K562 (cell line): Measurements from ENCODE around the gene DPH7. TPM values are rescaled to one million over a fixed set of nuclear protein-coding genes. Genes with fewer than 3 reads are reported as not detected.

Experiments used
- ATAC-seq: fragments of 200-7000 bp; cut with Tn5 transposase; 3 replicates; pipeline ENCODE4 v1.9.1; 2020; ENCODE audit warnings: moderate library complexity
- BruUV-seq: library from RNA; stranded (reverse); fragments of 400-500 nt; replicated peaks from 2 replicates; lab custom pipeline; 2021; lab: Mats Ljungman, UMichigan
- CTCF ChIA-PET: fragments of 300-600 bp; formaldehyde crosslinking; extraction: SDS; loops from one replicate; lab custom pipeline; 2021; ENCODE audit warnings: low intra/inter-chr PET ratio; lab: Yijun Ruan, JAX
- POLR2A ChIA-PET: fragments of 300-600, 350-650 bp; sonication (Branson Sonifier 250); formaldehyde crosslinking; extraction: SDS; loops from one replicate; lab custom pipeline; 2021; ENCODE audit warnings: antibody characterized with exemption, inconsistent platforms; lab: Yijun Ruan, JAX
- DNase-seq, 4 experiments: peaks; one replicate each; pipeline versions ENCODE4 v3.0.0 to v3.0.0-alpha.2; 2011 to 2018; ENCODE audit warnings: low spot score in 3 of 4, mixed read lengths in 3 of 4; ENCODE audit errors: extremely low read depth in 1 of 4
- FAIRE-seq: peaks from 2 replicates; lab custom pipeline; 2011; peaks lifted over from hg19 to GRCh38; lab: Jason Lieb, UNC
- H2AFZ ChIP-seq: 2 replicates; pipeline ENCODE4 v1.6.0; 2011; ENCODE audit warnings: low read depth, low read length, control low read depth, inconsistent platforms
- H3K27ac ChIP-seq: fragments of 200-600 bp; 3 replicates; pipeline ENCODE4 v1.8.0; 2011; ENCODE audit warnings: low read depth, mild to moderate bottlenecking, control low read depth, inconsistent platforms, low read length, moderate library complexity, mixed read lengths; ENCODE audit errors: extremely low read depth
- H3K27me3 ChIP-seq, 2 experiments: fragments of 300-600 bp in 1 of 2; 2 replicates in 1 of 2; 3 replicates in 1 of 2; pipeline versions ENCODE4 v1.6.0 to v1.8.0; 2011; ENCODE audit warnings: inconsistent platforms in 2 of 2, low read length in 2 of 2, mild to moderate bottlenecking in 1 of 2, mixed read lengths in 1 of 2, moderate library complexity in 1 of 2; ENCODE audit not compliant: control insufficient read depth in 2 of 2, insufficient read depth in 2 of 2
- H3K36me3 ChIP-seq: fragments of 300-600 bp; 3 replicates; pipeline ENCODE4 v1.8.0; 2011; ENCODE audit warnings: mild to moderate bottlenecking, low read length, inconsistent platforms; ENCODE audit not compliant: control insufficient read depth, insufficient read depth
- H3K4me1 ChIP-seq, 2 experiments: fragments of 200-600 bp in 1 of 2; replicated peaks in 1 of 2; 2 replicates in 1 of 2; 3 replicates in 1 of 2; pipeline versions ENCODE4 v1.5.1 to v1.8.0; 2011; ENCODE audit warnings: inconsistent platforms in 2 of 2, low read length in 2 of 2, mild to moderate bottlenecking in 1 of 2, mixed read lengths in 1 of 2, moderate library complexity in 1 of 2; ENCODE audit not compliant: control insufficient read depth in 2 of 2, insufficient read depth in 2 of 2
- H3K4me2 ChIP-seq: 2 replicates; pipeline ENCODE4 v1.6.1; 2011; ENCODE audit warnings: low read length, control low read depth, inconsistent platforms, mixed read lengths; ENCODE audit not compliant: insufficient read depth
- H3K4me3 ChIP-seq: fragments of 200-600 bp; sonication (generic), shearing (Covaris generic); 2 replicates; pipeline ENCODE4 v1.5.1; 2016; ENCODE audit warnings: control low read depth, inconsistent platforms
- H3K79me2 ChIP-seq: fragments of 200-600 bp; 3 replicates; pipeline ENCODE4 v1.8.0; 2011; ENCODE audit warnings: low read length, inconsistent platforms; ENCODE audit not compliant: control insufficient read depth, insufficient read depth
- H3K9ac ChIP-seq, 2 experiments: 2 replicates each; pipeline versions ENCODE4 v1.6.0 to v1.6.1; 2011; ENCODE audit warnings: low read depth in 2 of 2, low read length in 2 of 2, control low read depth in 1 of 2, inconsistent platforms in 1 of 2, mild to moderate bottlenecking in 1 of 2, mixed read lengths in 1 of 2; ENCODE audit not compliant: insufficient read depth in 1 of 2
- H3K9me1 ChIP-seq: one replicate; pipeline ENCODE4 v1.6.0; 2011; ENCODE audit warnings: inconsistent platforms, mild to moderate bottlenecking, low read length, moderate library complexity; ENCODE audit not compliant: control insufficient read depth, insufficient read depth
- H3K9me3 ChIP-seq: replicated peaks from 2 replicates; pipeline ENCODE4 v1.5.1; 2011; ENCODE audit warnings: low read depth, low read length, inconsistent platforms; ENCODE audit not compliant: control insufficient read depth, insufficient read depth
- H4K20me1 ChIP-seq: replicated peaks from 2 replicates; pipeline ENCODE4 v1.6.1; 2011; ENCODE audit warnings: low read length, inconsistent platforms, mixed read lengths; ENCODE audit not compliant: control insufficient read depth, insufficient read depth
- CBFB ChIP-seq: sonication (generic); formaldehyde crosslinking; IDR thresholded peaks from 2 replicates; pipeline ENCODE4 v1.4.0; 2020; ENCODE audit warnings: mild to moderate bottlenecking, missing genetic modification reagents
- CEBPG ChIP-seq, 3 experiments: fragments of 200-800 bp in 1 of 3; sonication (Bioruptor generic) in 1 of 3; sonication (generic) in 1 of 3; formaldehyde crosslinking in 1 of 3; IDR thresholded peaks in 2 of 3; conservative IDR thresholded peaks in 1 of 3; 2 replicates each; pipeline versions ENCODE4 v1.6.1 to v1.8.0; 2016 to 2022; ENCODE audit warnings: missing compliant biosample characterization in 2 of 3, missing genetic modification characterization in 2 of 3, mild to moderate bottlenecking in 1 of 3, missing genetic modification reagents in 1 of 3
- WGBS: fragments of 100-300 bp; shearing (Covaris generic); methylation state at CpG from one replicate; pipeline ENCODE4 v1.1.6; 2016; ENCODE audit warnings: low coverage, mixed read lengths; ENCODE audit not compliant: insufficient coverage; ENCODE audit errors: missing lambda C conversion rate; 5-methylcytosine and 5-hydroxymethylcytosine counted together
- in situ Hi-C: fragments of 300-500 bp; cut with MboI; formaldehyde crosslinking; loops from 4 replicates; pipeline ENCODE4 v1.15.0; 2018; ENCODE audit warnings: inconsistent platforms, mixed read lengths
- intact Hi-C: fragments of 100-400 bp; cut with micrococcal nuclease; formaldehyde crosslinking; loops from 2 replicates; pipeline ENCODE4 v1.14.2; 2022
- polyA plus RNA-seq, 8 experiments: library from polyadenylated mRNA; depleted of rRNA in 4 of 8; stranded (reverse) in 5 of 8; unstranded in 3 of 8; fragments of >200 nt; fragmentation: Nextera tagmentation in 2 of 8; fragmentation: Illumina TruSeq in 1 of 8; extraction: Ambion mirVana in 2 of 8; extraction: Trizol in 1 of 8; gene quantifications; 2 replicates each; pipeline versions ENCODE4 v1.2.1 to v1.2.3, GENCODE V29; 2011 to 2014; ENCODE audit warnings: inconsistent platforms in 1 of 8, missing spikeins in 1 of 8
- total RNA-seq, 7 experiments: library from RNA; depleted of rRNA in 6 of 7; stranded (reverse); fragments of >200 nt in 6 of 7; fragmentation: Illumina TruSeq in 2 of 7; extraction: Trizol in 2 of 7; gene quantifications; 2 replicates each; pipeline versions ENCODE4 v1.2.1 to v1.2.3, GENCODE V29; 2011 to 2021; ENCODE audit warnings: low replicate concordance in 1 of 7
- TF ChIP-seq, protein P1 (sequence below), 3 experiments: fragments of 200-800 bp in 1 of 3; sonication (Bioruptor generic) in 1 of 3; sonication (generic) in 1 of 3; formaldehyde crosslinking in 1 of 3; IDR thresholded peaks; 2 replicates each; pipeline versions ENCODE4 v1.6.1 to v1.8.0; 2016 to 2022; ENCODE audit warnings: mild to moderate bottlenecking in 2 of 3, missing compliant biosample characterization in 2 of 3, missing genetic modification characterization in 2 of 3, missing genetic modification reagents in 1 of 3
- TF ChIP-seq, protein P2 (sequence below): sonication (generic); formaldehyde crosslinking; IDR thresholded peaks from 2 replicates; pipeline ENCODE4 v1.9.0; 2022; ENCODE audit warnings: mild to moderate bottlenecking, missing genetic modification reagents
- TF ChIP-seq, protein P3 (sequence below), 2 experiments: fragments of 450-650 bp in 1 of 2; sonication (generic) in 1 of 2; formaldehyde crosslinking in 1 of 2; IDR thresholded peaks in 1 of 2; conservative IDR thresholded peaks in 1 of 2; 2 replicates each; pipeline versions ENCODE4 v1.6.1 to v1.8.1; 2016 to 2023; ENCODE audit warnings: mild to moderate bottlenecking in 2 of 2, moderate library complexity in 2 of 2, inconsistent platforms in 1 of 2, missing genetic modification reagents in 1 of 2

DPH7 gene
- total and polyA plus RNA-seq, 9 of the 15 experiments (the other 6 are each of a cell fraction or from before 2014, with no cell fraction given), result 13.9 to 68.6 (median 41.3) TPM

DNA sequence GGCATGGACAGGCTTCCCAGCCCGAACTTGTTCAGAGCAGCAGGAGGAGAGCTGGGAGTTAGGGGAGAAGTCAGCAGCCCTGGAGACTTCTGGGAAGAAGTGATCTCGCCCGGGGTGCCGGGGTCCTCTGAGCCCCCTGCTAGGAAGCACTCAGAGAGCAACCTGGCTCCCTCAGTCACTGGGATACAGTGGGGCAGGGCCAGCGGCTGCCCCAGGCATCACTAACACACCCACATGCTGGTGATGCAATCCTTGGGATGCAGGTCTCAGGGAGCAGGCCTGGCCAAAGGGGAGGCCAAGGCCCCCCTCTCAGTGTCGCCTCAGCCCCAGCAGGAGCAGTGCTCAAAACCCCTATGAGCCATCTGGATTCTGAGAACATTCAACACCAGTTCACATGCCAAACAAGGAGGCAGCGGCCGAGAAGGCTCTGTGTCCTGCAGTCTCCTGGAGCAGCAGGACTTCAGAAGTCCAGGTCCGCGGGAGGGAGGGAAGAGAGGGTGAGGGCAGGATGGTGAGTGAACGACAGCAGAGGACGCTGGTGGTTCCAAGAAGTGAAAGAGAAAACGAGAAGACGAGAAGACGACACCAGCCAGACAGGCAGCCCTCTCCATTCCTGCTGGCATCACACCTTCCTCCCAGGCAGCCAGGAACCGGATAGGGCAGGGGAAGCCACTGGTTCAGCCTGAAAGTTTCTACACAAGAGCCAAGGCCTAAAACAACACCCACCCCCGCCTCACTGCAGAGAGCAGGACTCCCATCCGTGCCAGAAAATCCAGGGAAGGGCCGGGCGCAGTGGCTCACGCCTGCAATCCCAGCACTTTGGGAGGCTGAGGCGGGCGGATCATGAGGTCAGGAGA, 30.8 kb downstream of the DPH7 start:
- FAIRE-seq (no peak), DNase-seq (no peak), ATAC-seq (no peak)
- Histone ChIP-seq H3K36me3 (peaks cover 6% of the 10 kb centered on the region; the same call in 2 of the 3 replicates), H3K4me2 (no peak overlapping the region), H3K4me3 (no peak overlapping the region), H4K20me1 (no peaks in the 10 kb centered on the region; the same call in 1 of the 2 replicates), H3K9ac (peak overlapping the region in 1 of 2 experiments; percentile 56; a peak in 2 of 4 replicates), H3K4me1 (peaks cover 0 to 50% of the 10 kb centered on the region in 2 experiments; a peak in 4 of 5 replicates), H3K9me3 (peaks cover 2% of the 10 kb centered on the region; the same call in 1 of the 2 replicates), H3K79me2 (peaks cover 12% of the 10 kb centered on the region), H3K9me1 (no peaks in the 10 kb centered on the region), H2AFZ (no peak overlapping the region), H3K27me3 (peaks cover 0 to 5% of the 10 kb centered on the region in 2 experiments; a peak in 1 of 5 replicates), H3K27ac (no peak overlapping the region)
- WGBS, result 56% methylated on average over 22 of the region's 23 CpGs
- ChIA-PET CTCF (no interaction called here), POLR2A (no interaction called here)
- intact Hi-C loops (no loop called here), in situ Hi-C loops (no loop called here)
- BruUV-seq, result no TSS peak
- TF ChIP-seq, protein P1, sequence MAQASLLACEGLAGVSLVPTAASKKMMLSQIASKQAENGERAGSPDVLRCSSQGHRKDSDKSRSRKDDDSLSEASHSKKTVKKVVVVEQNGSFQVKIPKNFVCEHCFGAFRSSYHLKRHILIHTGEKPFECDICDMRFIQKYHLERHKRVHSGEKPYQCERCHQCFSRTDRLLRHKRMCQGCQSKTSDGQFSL (CRISPR knock-in tag; IDR thresholded peaks at IDR 0.05), result no peak
- TF ChIP-seq, protein P1 (tag; IDR thresholded peaks at IDR 0.05), result no peak
- TF ChIP-seq, protein P2, sequence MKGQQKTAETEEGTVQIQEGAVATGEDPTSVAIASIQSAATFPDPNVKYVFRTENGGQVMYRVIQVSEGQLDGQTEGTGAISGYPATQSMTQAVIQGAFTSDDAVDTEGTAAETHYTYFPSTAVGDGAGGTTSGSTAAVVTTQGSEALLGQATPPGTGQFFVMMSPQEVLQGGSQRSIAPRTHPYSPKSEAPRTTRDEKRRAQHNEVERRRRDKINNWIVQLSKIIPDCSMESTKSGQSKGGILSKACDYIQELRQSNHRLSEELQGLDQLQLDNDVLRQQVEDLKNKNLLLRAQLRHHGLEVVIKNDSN, result no peak
- TF ChIP-seq CBFB (CRISPR knock-in tag) (no peak), CEBPG (CRISPR knock-in tag; IDR thresholded peaks at IDR 0.05) (peak; percentile 49; the same call in 1 of the 2 replicates), CEBPG (tag; conservative IDR thresholded peaks at IDR 0.05 in 1 of 2, IDR thresholded peaks at IDR 0.05 in 1 of 2) (peak in 1 of 2 experiments; percentile 33; a peak in 1 of 4 replicates)
- TF ChIP-seq, protein P3, sequence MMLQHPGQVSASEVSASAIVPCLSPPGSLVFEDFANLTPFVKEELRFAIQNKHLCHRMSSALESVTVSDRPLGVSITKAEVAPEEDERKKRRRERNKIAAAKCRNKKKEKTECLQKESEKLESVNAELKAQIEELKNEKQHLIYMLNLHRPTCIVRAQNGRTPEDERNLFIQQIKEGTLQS (IDR thresholded peaks at IDR 0.05), result peak; percentile 68
- TF ChIP-seq, protein P3 (CRISPR knock-in tag; conservative IDR thresholded peaks at IDR 0.05), result no peak
